HAP-1 (cell line): Measurements from ENCODE around the gene PIK3CB.

ENCODE experiments used
- DNase-seq, 2 experiments: peaks; one replicate each; pipeline ENCODE4 v3.0.0-alpha.2; 2016 to 2020; ENCODE audit warnings: low spot score in 2 of 2
- H3K27me3 ChIP-seq: fragments of 250-450 bp; sonication (Bioruptor Pico); 2 replicates; pipeline ENCODE4 v1.5.1; 2020; ENCODE audit warnings: low read depth, mild to moderate bottlenecking, moderate library complexity
- H3K36me3 ChIP-seq: fragments of 250-450 bp; sonication (Bioruptor Pico); replicated peaks from 2 replicates; pipeline ENCODE4 v1.5.1; 2020; ENCODE audit warnings: mild to moderate bottlenecking
- H3K4me1 ChIP-seq: fragments of 250-450 bp; sonication (Bioruptor Pico); 2 replicates; pipeline ENCODE4 v1.5.1; 2020; ENCODE audit warnings: mild to moderate bottlenecking
- H3K4me3 ChIP-seq: fragments of 250-450 bp; sonication (Bioruptor Pico); 2 replicates; pipeline ENCODE4 v1.5.1; 2020; ENCODE audit warnings: mild to moderate bottlenecking, moderate library complexity
- H3K9me3 ChIP-seq: fragments of 250-450 bp; sonication (Bioruptor Pico); 2 replicates; pipeline ENCODE4 v1.5.1; 2020; ENCODE audit warnings: mild to moderate bottlenecking, moderate library complexity
- in situ Hi-C: fragments of 300-500 bp; cut with MboI; formaldehyde crosslinking; loops from 3 replicates; pipeline ENCODE4 v1.14.3; 2020; ENCODE audit warnings: low sequenced_read_pairs, inconsistent platforms, mixed read lengths

Gene PIK3CB

GRCh38 chr3:138776961-138777360 is 57.8 kb downstream of the PIK3CB start:
- H3K36me3 ChIP-seq: no peaks in the 10 kb centered on the region
- no peak overlapping the region for H3K4me3 ChIP-seq
- in situ Hi-C loops: no loop called here
- no peaks in the 10 kb centered on the region for H3K27me3 ChIP-seq
- H3K9me3 ChIP-seq: no peaks in the 10 kb centered on the region
- H3K4me1 ChIP-seq: peaks cover 3% of the 10 kb centered on the region
- no peak for DNase-seq

- H3K9me3 ChIP-seq: no peaks in the 10 kb centered on the region
- DNase-seq: no peak
- H3K36me3 ChIP-seq: no peaks in the 10 kb centered on the region
- H3K4me3 ChIP-seq: no peak overlapping the region
- in situ Hi-C loops: no loop called here
- H3K4me1 ChIP-seq: peaks cover 3% of the 10 kb centered on the region
- no peaks in the 10 kb centered on the region for H3K27me3 ChIP-seq
Observed at GRCh38 chr3:138775254-138775595, 59.5 kb downstream of the PIK3CB start.

- Histone ChIP-seq H3K27me3 (no peaks in the 10 kb centered on the region), H3K9me3 (no peaks in the 10 kb centered on the region), H3K36me3 (no peaks in the 10 kb centered on the region), H3K4me3 (no peak overlapping the region), H3K4me1 (peaks cover 3% of the 10 kb centered on the region)
- DNase-seq: no peak
- in situ Hi-C loops: no loop called here
Observed at GRCh38 chr3:138774529-138775253, 60.0 kb downstream of the PIK3CB start.

- peaks cover 3% of the 10 kb centered on the region for H3K4me1 ChIP-seq
- no peak overlapping the region for H3K4me3 ChIP-seq
- no peaks in the 10 kb centered on the region for H3K36me3 ChIP-seq
- no peaks in the 10 kb centered on the region for H3K27me3 ChIP-seq
- peaks cover 13% of the 10 kb centered on the region for H3K9me3 ChIP-seq
- in situ Hi-C loops: no loop called here
- DNase-seq: no peak
Observed at GRCh38 chr3:138771585-138771984, 63.1 kb downstream of the PIK3CB start.

GRCh38 chr3:138769616-138770015 is 65.1 kb downstream of the PIK3CB start:
- no peaks in the 10 kb centered on the region for H3K27me3 ChIP-seq
- in situ Hi-C loops: no loop called here
- no peak for DNase-seq
- H3K4me3 ChIP-seq: no peak overlapping the region
- H3K36me3 ChIP-seq: no peaks in the 10 kb centered on the region
- no peaks in the 10 kb centered on the region for H3K4me1 ChIP-seq
- peaks cover 13% of the 10 kb centered on the region for H3K9me3 ChIP-seq

GRCh38 chr3:138768946-138769345 is 65.8 kb downstream of the PIK3CB start:
- Histone ChIP-seq H3K9me3 (peaks cover 13% of the 10 kb centered on the region), H3K4me1 (no peaks in the 10 kb centered on the region), H3K4me3 (no peak overlapping the region), H3K36me3 (no peaks in the 10 kb centered on the region), H3K27me3 (no peaks in the 10 kb centered on the region)
- in situ Hi-C loops: no loop called here
- no peak for DNase-seq

- no peaks in the 10 kb centered on the region for H3K36me3 ChIP-seq
- no peak for DNase-seq
- in situ Hi-C loops: no loop called here
- H3K9me3 ChIP-seq: peaks cover 13% of the 10 kb centered on the region
- no peak overlapping the region for H3K4me3 ChIP-seq
- no peaks in the 10 kb centered on the region for H3K27me3 ChIP-seq
- no peaks in the 10 kb centered on the region for H3K4me1 ChIP-seq
Observed at GRCh38 chr3:138768125-138768524, 66.6 kb downstream of the PIK3CB start.

GRCh38 chr3:138767498-138768104 is 67.1 kb downstream of the PIK3CB start:
- DNase-seq: no peak
- no peak overlapping the region for H3K4me3 ChIP-seq
- no peaks in the 10 kb centered on the region for H3K36me3 ChIP-seq
- peaks cover 13% of the 10 kb centered on the region for H3K9me3 ChIP-seq
- in situ Hi-C loops: no loop called here
- H3K27me3 ChIP-seq: no peaks in the 10 kb centered on the region
- H3K4me1 ChIP-seq: no peaks in the 10 kb centered on the region

- Histone ChIP-seq H3K9me3 (no peaks in the 10 kb centered on the region), H3K4me3 (no peak overlapping the region), H3K36me3 (peaks cover 5% of the 10 kb centered on the region; the same call in 1 of the 2 replicates), H3K4me1 (no peaks in the 10 kb centered on the region), H3K27me3 (no peaks in the 10 kb centered on the region)
- no peak for DNase-seq
- in situ Hi-C loops: no loop called here
Observed at GRCh38 chr3:138761002-138761401, 73.7 kb downstream of the PIK3CB start.

GRCh38 chr3:138748190-138748589 is 86.5 kb downstream of the PIK3CB start:
- Histone ChIP-seq H3K4me3 (no peak overlapping the region), H3K27me3 (no peaks in the 10 kb centered on the region), H3K36me3 (no peaks in the 10 kb centered on the region; the same call in 1 of the 2 replicates), H3K9me3 (peaks cover 4% of the 10 kb centered on the region; the same call in 1 of the 2 replicates), H3K4me1 (peaks cover 8% of the 10 kb centered on the region; the same call in 1 of the 2 replicates)
- no peak for DNase-seq
- in situ Hi-C loops: no loop called here

GRCh38 chr3:138747225-138747624 is 87.5 kb downstream of the PIK3CB start:
- Histone ChIP-seq H3K27me3 (no peaks in the 10 kb centered on the region), H3K4me1 (peaks cover 8% of the 10 kb centered on the region; the same call in 1 of the 2 replicates), H3K9me3 (peaks cover 4% of the 10 kb centered on the region; the same call in 1 of the 2 replicates), H3K4me3 (no peak overlapping the region), H3K36me3 (no peaks in the 10 kb centered on the region; the same call in 1 of the 2 replicates)
- no peak for DNase-seq
- in situ Hi-C loops: no loop called here

- no peaks in the 10 kb centered on the region for H3K36me3 ChIP-seq
- no peaks in the 10 kb centered on the region for H3K9me3 ChIP-seq
- DNase-seq: no peak
- H3K27me3 ChIP-seq: no peaks in the 10 kb centered on the region
- no peak overlapping the region for H3K4me3 ChIP-seq
- in situ Hi-C loops: no loop called here
- peaks cover 7% of the 10 kb centered on the region for H3K4me1 ChIP-seq
Observed at GRCh38 chr3:138740072-138740471, 94.7 kb downstream of the PIK3CB start.

- no peaks in the 10 kb centered on the region; the same call in 1 of the 2 replicates for H3K4me1 ChIP-seq
- H3K4me3 ChIP-seq: no peak overlapping the region
- peaks cover 3% of the 10 kb centered on the region for H3K36me3 ChIP-seq
- H3K9me3 ChIP-seq: no peaks in the 10 kb centered on the region
- in situ Hi-C loops: no loop called here
- DNase-seq: no peak
- no peaks in the 10 kb centered on the region for H3K27me3 ChIP-seq
Observed at GRCh38 chr3:138732456-138732855, 102.3 kb downstream of the PIK3CB start.

GRCh38 chr3:138726946-138727730 is 107.6 kb downstream of the PIK3CB start:
- Histone ChIP-seq H3K9me3 (no peaks in the 10 kb centered on the region), H3K4me3 (no peak overlapping the region), H3K4me1 (peaks cover 8% of the 10 kb centered on the region; the same call in 1 of the 2 replicates), H3K36me3 (no peaks in the 10 kb centered on the region), H3K27me3 (no peaks in the 10 kb centered on the region)
- in situ Hi-C loops: no loop called here
- no peak for DNase-seq
